ENCODE data around the gene TBL1X. TPM values are rescaled to one million over a fixed set of nuclear protein-coding genes. Genes with fewer than 3 reads are reported as not detected.

The TBL1X gene
- polyA plus RNA-seq, 1 donor (not counting 4 experiments of a cell fraction or from before 2014, with no cell fraction given), result 2.2 TPM

DNA sequence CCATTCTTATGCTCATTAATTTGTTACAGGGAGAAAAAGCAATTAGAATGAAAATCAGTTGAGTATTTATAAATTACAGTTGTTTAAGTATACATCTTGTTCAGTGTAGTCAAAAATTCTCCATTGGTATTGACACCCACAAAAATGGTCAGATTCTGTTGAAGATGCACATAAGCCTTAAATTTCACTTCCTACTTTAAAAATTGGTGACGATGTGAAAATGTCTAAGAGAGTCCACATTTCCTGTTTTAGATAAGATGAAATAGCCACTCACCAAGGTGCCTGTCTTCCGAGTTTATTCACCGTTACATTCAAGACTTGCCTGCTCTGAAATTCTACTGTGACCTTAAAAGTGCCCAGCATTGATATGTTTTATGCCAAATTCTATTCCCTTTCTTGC, 207.1 kb downstream of the TBL1X start:
- H3K27me3 ChIP-seq (ENCODE audit: control insufficient read depth, extremely low read depth, insufficient read depth, low read length), result no peaks in the 10 kb centered on the region
- no peaks in the 10 kb centered on the region for H3K4me1 ChIP-seq (ENCODE audit: control insufficient read depth, extremely low read depth, insufficient read depth, low read length)
- no peak overlapping the region for H2AFZ ChIP-seq (ENCODE audit: control insufficient read depth, low read length)
- dilution Hi-C loops (cut with MboI; ENCODE audit: extremely low pct_ligation_motif_present, low sequenced_read_pairs), result no loop called here
- no peak overlapping the region for H3K4me3 ChIP-seq (ENCODE audit: control insufficient read depth in 2 of 3, extremely low read depth in 1 of 3, insufficient read depth in 2 of 3, low read depth in 1 of 3, low read length in 3 of 3)
- H3K4me2 ChIP-seq (ENCODE audit: control insufficient read depth, extremely low read depth, insufficient read depth, low read depth, low read length), result no peak overlapping the region
- H3K79me2 ChIP-seq (ENCODE audit: control insufficient read depth, insufficient read depth, low read length), result no peaks in the 10 kb centered on the region
- no peak overlapping the region for H3K27ac ChIP-seq (ENCODE audit: control insufficient read depth, insufficient read depth, low read length)
- no peaks in the 10 kb centered on the region for H4K20me1 ChIP-seq (ENCODE audit: control insufficient read depth, extremely low read depth, insufficient read depth, low read length)
- H3K36me3 ChIP-seq (ENCODE audit: control insufficient read depth in 2 of 2, extremely low read depth in 1 of 2, insufficient read depth in 2 of 2, low read length in 2 of 2), result no peaks in the 10 kb centered on the region
- TF ChIP-seq EZH2 (IDR thresholded peaks at IDR 0.05; ENCODE audit: low read length), result no peak
- TF ChIP-seq, protein P1, sequence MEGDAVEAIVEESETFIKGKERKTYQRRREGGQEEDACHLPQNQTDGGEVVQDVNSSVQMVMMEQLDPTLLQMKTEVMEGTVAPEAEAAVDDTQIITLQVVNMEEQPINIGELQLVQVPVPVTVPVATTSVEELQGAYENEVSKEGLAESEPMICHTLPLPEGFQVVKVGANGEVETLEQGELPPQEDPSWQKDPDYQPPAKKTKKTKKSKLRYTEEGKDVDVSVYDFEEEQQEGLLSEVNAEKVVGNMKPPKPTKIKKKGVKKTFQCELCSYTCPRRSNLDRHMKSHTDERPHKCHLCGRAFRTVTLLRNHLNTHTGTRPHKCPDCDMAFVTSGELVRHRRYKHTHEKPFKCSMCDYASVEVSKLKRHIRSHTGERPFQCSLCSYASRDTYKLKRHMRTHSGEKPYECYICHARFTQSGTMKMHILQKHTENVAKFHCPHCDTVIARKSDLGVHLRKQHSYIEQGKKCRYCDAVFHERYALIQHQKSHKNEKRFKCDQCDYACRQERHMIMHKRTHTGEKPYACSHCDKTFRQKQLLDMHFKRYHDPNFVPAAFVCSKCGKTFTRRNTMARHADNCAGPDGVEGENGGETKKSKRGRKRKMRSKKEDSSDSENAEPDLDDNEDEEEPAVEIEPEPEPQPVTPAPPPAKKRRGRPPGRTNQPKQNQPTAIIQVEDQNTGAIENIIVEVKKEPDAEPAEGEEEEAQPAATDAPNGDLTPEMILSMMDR (optimal IDR thresholded peaks at IDR 0.05 in 1 of 3, IDR thresholded peaks at IDR 0.05 in 1 of 3, conservative IDR thresholded peaks at IDR 0.05 in 1 of 3; ENCODE audit: extremely low read depth in 1 of 3, insufficient read depth in 2 of 3, low read length in 3 of 3), result no peak
- H3K9me3 ChIP-seq (ENCODE audit: control insufficient read depth, low read depth, low read length), result no peaks in the 10 kb centered on the region
- no peak for DNase-seq (ENCODE audit: low read depth, low spot score)
- FAIRE-seq, result no peak
- no peaks in the 10 kb centered on the region for H3K9me1 ChIP-seq (ENCODE audit: control insufficient read depth, extremely low read depth, insufficient read depth, low read length)
- no peak overlapping the region for H3K9ac ChIP-seq (ENCODE audit: control insufficient read depth, extremely low read depth, insufficient read depth, low read length)

DNA sequence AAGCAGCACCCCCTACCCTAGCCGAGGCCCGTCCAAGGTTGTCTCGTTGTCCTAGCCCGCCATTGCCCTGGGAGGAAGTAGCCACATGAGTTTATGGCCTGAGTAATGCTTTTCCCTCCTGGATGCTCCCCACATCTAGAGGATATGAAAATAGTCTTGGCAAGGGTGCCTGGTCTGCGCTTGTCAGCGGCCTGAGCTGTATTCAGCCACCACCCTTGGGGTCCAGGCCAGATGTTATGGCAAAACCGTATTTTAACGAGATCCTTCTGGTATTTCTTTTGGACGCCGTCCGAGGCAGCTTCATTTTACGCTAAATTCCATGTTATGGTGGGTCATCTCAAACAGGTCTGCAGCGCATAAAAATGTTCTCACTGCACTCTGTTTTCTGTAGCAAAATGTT, 211.4 kb downstream of the TBL1X start:
- dilution Hi-C loops (cut with MboI; ENCODE audit: extremely low pct_ligation_motif_present, low sequenced_read_pairs), result no loop called here
- TF ChIP-seq, protein P1 (optimal IDR thresholded peaks at IDR 0.05 in 1 of 3, IDR thresholded peaks at IDR 0.05 in 1 of 3, conservative IDR thresholded peaks at IDR 0.05 in 1 of 3; ENCODE audit: extremely low read depth in 1 of 3, insufficient read depth in 2 of 3, low read length in 3 of 3), result no peak
- TF ChIP-seq EZH2 (IDR thresholded peaks at IDR 0.05; ENCODE audit: low read length), result no peak
- FAIRE-seq, result no peak

More for the DNA sequence above, 211.4 kb downstream of the TBL1X start:
- Histone ChIP-seq H3K9ac (ENCODE audit: control insufficient read depth, extremely low read depth, insufficient read depth, low read length) (no peak overlapping the region), H3K27me3 (ENCODE audit: control insufficient read depth, extremely low read depth, insufficient read depth, low read length) (no peaks in the 10 kb centered on the region), H3K36me3 (ENCODE audit: control insufficient read depth in 2 of 2, extremely low read depth in 1 of 2, insufficient read depth in 2 of 2, low read length in 2 of 2) (no peaks in the 10 kb centered on the region), H3K4me1 (ENCODE audit: control insufficient read depth, extremely low read depth, insufficient read depth, low read length) (peaks cover 4% of the 10 kb centered on the region), H3K4me2 (ENCODE audit: control insufficient read depth, extremely low read depth, insufficient read depth, low read depth, low read length) (no peak overlapping the region), H2AFZ (ENCODE audit: control insufficient read depth, low read length) (no peak overlapping the region), H3K27ac (ENCODE audit: control insufficient read depth, insufficient read depth, low read length) (no peak overlapping the region), H3K4me3 (ENCODE audit: control insufficient read depth in 2 of 3, extremely low read depth in 1 of 3, insufficient read depth in 2 of 3, low read depth in 1 of 3, low read length in 3 of 3) (no peak overlapping the region), H3K9me3 (ENCODE audit: control insufficient read depth, low read depth, low read length) (no peaks in the 10 kb centered on the region), H3K9me1 (ENCODE audit: control insufficient read depth, extremely low read depth, insufficient read depth, low read length) (no peaks in the 10 kb centered on the region), H4K20me1 (ENCODE audit: control insufficient read depth, extremely low read depth, insufficient read depth, low read length) (no peaks in the 10 kb centered on the region), H3K79me2 (ENCODE audit: control insufficient read depth, insufficient read depth, low read length) (no peaks in the 10 kb centered on the region)
- no peak for DNase-seq (ENCODE audit: low read depth, low spot score)

Data from keratinocyte (primary cell).